ENCODE data around the gene PRRC1. TPM values are rescaled to one million over a fixed set of nuclear protein-coding genes. Genes with fewer than 3 reads are reported as not detected.

The PRRC1 gene
- polyA plus RNA-seq, 1 donor from 2014 or later, result 36.3 TPM

GRCh38 chr5:127587246-127587917 is 69.9 kb downstream of the PRRC1 start:
- Histone ChIP-seq H3K36me3 (ENCODE audit: insufficient read depth, low read length) (no peaks in the 10 kb centered on the region), H2AFZ (ENCODE audit: low read depth, low read length) (no peak overlapping the region), H3F3A (ENCODE audit: insufficient read depth, low read length, poor library complexity, severe bottlenecking) (no peaks in the 10 kb centered on the region), H3K79me2 (replicated peaks; ENCODE audit: insufficient read depth, low read length) (no peaks in the 10 kb centered on the region), H3K9me3 (ENCODE audit: low read length) (no peaks in the 10 kb centered on the region), H3K27me3 (ENCODE audit: insufficient read depth, low read depth, low read length) (no peaks in the 10 kb centered on the region), H3K27ac (ENCODE audit: low read length) (no peak overlapping the region), H3K9ac (ENCODE audit: low read length) (no peak overlapping the region), H3K4me3 (ENCODE audit: low read length) (no peak overlapping the region), H3K9me2 (ENCODE audit: insufficient read depth, low read length) (no peaks in the 10 kb centered on the region), H4K20me1 (ENCODE audit: insufficient read depth) (no peaks in the 10 kb centered on the region), H3K4me2 (ENCODE audit: low read length) (no peak overlapping the region)
- no peak for TF ChIP-seq EP300 (conservative IDR thresholded peaks at IDR 0.05; ENCODE audit: poor library complexity, severe bottlenecking)
- TF ChIP-seq EZH2 (IDR thresholded peaks at IDR 0.05; ENCODE audit: borderline replicate concordance, insufficient read depth, low read length, poor library complexity, severe bottlenecking), result no peak
- no peak for TF ChIP-seq POLR2AphosphoS5 (IDR thresholded peaks at IDR 0.05)
- no peak for TF ChIP-seq REST (IDR thresholded peaks at IDR 0.05; ENCODE audit: borderline replicate concordance)
- TF ChIP-seq SMC3 (conservative IDR thresholded peaks at IDR 0.05; ENCODE audit: poor library complexity), result no peak
- TF ChIP-seq RAD21 (conservative IDR thresholded peaks at IDR 0.05), result no peak
- no peak for TF ChIP-seq TAF1 (IDR thresholded peaks at IDR 0.05; ENCODE audit: low read depth)
- no peak for TF ChIP-seq CTCF (IDR thresholded peaks at IDR 0.05; ENCODE audit: poor library complexity, severe bottlenecking)
- no peak for TF ChIP-seq MXI1 (conservative IDR thresholded peaks at IDR 0.05; ENCODE audit: poor library complexity, severe bottlenecking)

GRCh38 chr5:127588368-127588767 is 70.9 kb downstream of the PRRC1 start:
- no peaks in the 10 kb centered on the region for H3K27me3 ChIP-seq (ENCODE audit: insufficient read depth, low read depth, low read length)
- H3K79me2 ChIP-seq (replicated peaks; ENCODE audit: insufficient read depth, low read length), result no peaks in the 10 kb centered on the region
- no peak overlapping the region for H3K27ac ChIP-seq (ENCODE audit: low read length)
- no peak overlapping the region for H2AFZ ChIP-seq (ENCODE audit: low read depth, low read length)
- H3K4me2 ChIP-seq (ENCODE audit: low read length), result no peak overlapping the region
- no peaks in the 10 kb centered on the region for H3K9me2 ChIP-seq (ENCODE audit: insufficient read depth, low read length)
- H3K4me3 ChIP-seq (ENCODE audit: low read length), result no peak overlapping the region
- TF ChIP-seq CTCF (IDR thresholded peaks at IDR 0.05; ENCODE audit: poor library complexity, severe bottlenecking), result no peak
- TF ChIP-seq SMC3 (conservative IDR thresholded peaks at IDR 0.05; ENCODE audit: poor library complexity), result no peak
- TF ChIP-seq RAD21 (conservative IDR thresholded peaks at IDR 0.05), result no peak
- no peak for TF ChIP-seq MXI1 (conservative IDR thresholded peaks at IDR 0.05; ENCODE audit: poor library complexity, severe bottlenecking)
- no peak for TF ChIP-seq REST (IDR thresholded peaks at IDR 0.05; ENCODE audit: borderline replicate concordance)
- TF ChIP-seq EZH2 (IDR thresholded peaks at IDR 0.05; ENCODE audit: borderline replicate concordance, insufficient read depth, low read length, poor library complexity, severe bottlenecking), result no peak
- TF ChIP-seq EP300 (conservative IDR thresholded peaks at IDR 0.05; ENCODE audit: poor library complexity, severe bottlenecking), result no peak
- TF ChIP-seq POLR2AphosphoS5 (IDR thresholded peaks at IDR 0.05), result no peak
- TF ChIP-seq TAF1 (IDR thresholded peaks at IDR 0.05; ENCODE audit: low read depth), result no peak
- H3K9me3 ChIP-seq (ENCODE audit: low read length), result no peaks in the 10 kb centered on the region
- H3K9ac ChIP-seq (ENCODE audit: low read length), result no peak overlapping the region
- no peaks in the 10 kb centered on the region for H3K36me3 ChIP-seq (ENCODE audit: insufficient read depth, low read length)
- no peaks in the 10 kb centered on the region for H3F3A ChIP-seq (ENCODE audit: insufficient read depth, low read length, poor library complexity, severe bottlenecking)
- H4K20me1 ChIP-seq (ENCODE audit: insufficient read depth), result no peaks in the 10 kb centered on the region
